ENCODE data around the gene GALNT10.

Gene GALNT10

DNA sequence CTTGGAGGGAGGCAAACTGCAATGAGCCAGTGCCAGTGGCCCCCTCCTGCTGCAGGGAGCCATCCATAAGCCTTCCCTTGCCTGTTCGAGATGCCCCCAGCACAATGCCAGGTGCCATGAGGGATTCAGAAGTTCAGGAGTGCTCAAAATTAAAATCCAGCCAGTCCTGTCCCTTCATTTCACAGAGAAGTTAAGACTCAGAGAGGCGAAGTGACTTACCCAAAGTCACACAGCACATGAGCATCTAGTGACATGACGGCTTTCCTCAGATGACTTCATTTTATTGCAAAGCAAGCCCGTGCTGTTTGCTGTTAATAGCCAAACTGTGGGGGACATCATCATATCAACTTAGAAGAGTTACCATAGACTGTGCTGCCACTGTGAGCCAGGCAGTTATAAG lies 185.9 kb downstream of the GALNT10 start:
- DNase-seq (ENCODE audit: extremely low read depth, insufficient read length): no peak
- Histone ChIP-seq H3K36me3 (ENCODE audit: control insufficient read depth, insufficient read depth, low read length) (peaks cover 17% of the 10 kb centered on the region), H3K4me3 (replicated peaks; ENCODE audit: low read depth, low read length) (no peak overlapping the region), H3K27me3 (replicated peaks; ENCODE audit: control insufficient read depth, insufficient read depth, low read length) (no peaks in the 10 kb centered on the region)
- no peak for TF ChIP-seq CTCF (IDR thresholded peaks at IDR 0.05; ENCODE audit: insufficient read depth, low read length, poor library complexity, severe bottlenecking)

DNA sequence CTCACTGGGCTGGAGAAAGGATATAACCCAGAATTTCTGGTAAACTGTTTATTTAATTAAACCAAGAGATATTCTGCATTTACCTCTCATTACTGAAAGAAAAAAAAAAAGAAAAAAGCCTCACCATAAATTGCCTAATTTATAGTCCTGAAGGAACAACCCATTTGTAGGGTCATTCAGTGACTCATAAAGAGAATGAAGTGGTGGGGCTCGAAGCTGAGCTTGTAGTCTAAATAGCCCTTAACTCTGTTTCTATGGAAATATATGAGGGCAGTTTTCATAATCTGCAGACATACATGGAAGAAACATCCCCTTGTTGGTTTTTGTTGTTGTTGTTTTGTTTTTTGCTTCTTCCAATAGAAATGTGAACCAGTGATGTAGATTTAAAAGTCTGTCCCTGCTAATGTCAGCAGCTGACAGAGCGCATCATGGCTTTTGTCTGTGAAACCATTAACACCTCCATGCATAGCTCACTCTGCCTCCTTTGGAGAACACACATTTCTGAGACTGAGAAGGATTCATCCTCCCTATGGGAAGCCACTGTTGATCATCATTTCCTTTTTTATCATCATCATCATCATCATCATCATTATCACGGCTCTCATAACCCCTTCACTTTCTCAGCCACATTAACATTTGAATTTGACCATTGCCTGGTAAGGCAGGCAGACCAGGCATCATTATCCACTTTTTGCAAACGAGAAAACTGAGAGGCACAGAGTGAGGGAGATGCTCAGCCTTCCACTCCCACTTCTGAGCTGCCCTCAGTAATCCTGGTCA lies 187.4 kb downstream of the GALNT10 start:
- H3K4me3 ChIP-seq (replicated peaks; ENCODE audit: low read depth, low read length): no peak overlapping the region
- H3K36me3 ChIP-seq (ENCODE audit: control insufficient read depth, insufficient read depth, low read length): peaks cover 23% of the 10 kb centered on the region
- no peaks in the 10 kb centered on the region for H3K27me3 ChIP-seq (replicated peaks; ENCODE audit: control insufficient read depth, insufficient read depth, low read length)
- TF ChIP-seq CTCF (IDR thresholded peaks at IDR 0.05; ENCODE audit: insufficient read depth, low read length, poor library complexity, severe bottlenecking): no peak
- no peak for DNase-seq (ENCODE audit: extremely low read depth, insufficient read length)

DNA sequence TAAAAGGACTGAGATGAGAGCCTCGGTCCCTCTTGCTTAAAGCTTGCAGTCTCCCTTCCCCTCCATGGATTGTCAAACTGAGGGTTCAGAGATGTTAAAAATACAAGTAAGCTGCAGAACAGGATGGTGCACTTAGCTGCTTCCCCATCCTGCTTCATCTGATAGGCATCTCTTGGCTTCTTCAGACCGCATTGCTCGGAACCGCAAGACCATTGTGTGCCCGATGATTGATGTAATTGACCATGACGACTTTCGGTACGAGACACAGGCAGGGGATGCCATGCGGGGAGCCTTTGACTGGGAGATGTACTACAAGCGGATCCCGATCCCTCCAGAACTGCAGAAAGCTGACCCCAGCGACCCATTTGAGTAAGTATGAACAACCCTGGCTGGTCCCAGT lies 189.7 kb downstream of the GALNT10 start:
- Histone ChIP-seq H3K4me3 (replicated peaks; ENCODE audit: low read depth, low read length) (no peak overlapping the region), H3K36me3 (ENCODE audit: control insufficient read depth, insufficient read depth, low read length) (peaks cover 25% of the 10 kb centered on the region), H3K27me3 (replicated peaks; ENCODE audit: control insufficient read depth, insufficient read depth, low read length) (no peaks in the 10 kb centered on the region)
- DNase-seq (ENCODE audit: extremely low read depth, insufficient read length): no peak
- no peak for TF ChIP-seq CTCF (IDR thresholded peaks at IDR 0.05; ENCODE audit: insufficient read depth, low read length, poor library complexity, severe bottlenecking)

GRCh38 chr5:154384480-154385235 lies 194.1 kb downstream of the GALNT10 start:
- peaks cover 26% of the 10 kb centered on the region for H3K36me3 ChIP-seq (ENCODE audit: control insufficient read depth, insufficient read depth, low read length)
- no peaks in the 10 kb centered on the region for H3K27me3 ChIP-seq (replicated peaks; ENCODE audit: control insufficient read depth, insufficient read depth, low read length)
- no peak overlapping the region for H3K4me3 ChIP-seq (replicated peaks; ENCODE audit: low read depth, low read length)
- DNase-seq (ENCODE audit: extremely low read depth, insufficient read length): peak; percentile 85
- TF ChIP-seq CTCF (IDR thresholded peaks at IDR 0.05; ENCODE audit: insufficient read depth, low read length, poor library complexity, severe bottlenecking): no peak

- TF ChIP-seq CTCF (IDR thresholded peaks at IDR 0.05; ENCODE audit: insufficient read depth, low read length, poor library complexity, severe bottlenecking): no peak
- no peak overlapping the region for H3K4me3 ChIP-seq (replicated peaks; ENCODE audit: low read depth, low read length)
- peaks cover 26% of the 10 kb centered on the region for H3K36me3 ChIP-seq (ENCODE audit: control insufficient read depth, insufficient read depth, low read length)
- peak; percentile 31 for DNase-seq (ENCODE audit: extremely low read depth, insufficient read length)
- no peaks in the 10 kb centered on the region for H3K27me3 ChIP-seq (replicated peaks; ENCODE audit: control insufficient read depth, insufficient read depth, low read length)
Observed at GRCh38 chr5:154385236-154385512, 194.6 kb downstream of the GALNT10 start.

All from GM06990 (cell line).